ENCODE measurements around the gene ARHGAP32.

Gene ARHGAP32

GRCh38 chr11:129222158-129222557, 30.0 kb upstream of the ARHGAP32 start:
- Histone ChIP-seq H3K9me2 (replicated peaks; ENCODE audit: insufficient read depth, low read length) (no peaks in the 10 kb centered on the region), H3K36me3 (ENCODE audit: low read length) (no peaks in the 10 kb centered on the region), H3K4me3 (ENCODE audit: insufficient read depth, low read length, poor library complexity, severe bottlenecking) (no peak overlapping the region), H3K9ac (ENCODE audit: low read length) (no peak overlapping the region), H2AFZ (ENCODE audit: low read depth, low read length, severe bottlenecking) (no peak overlapping the region), H3K4me2 (ENCODE audit: low read depth, low read length, poor library complexity, severe bottlenecking) (no peak overlapping the region), H3F3A (ENCODE audit: insufficient read depth) (no peaks in the 10 kb centered on the region), H3K27ac (ENCODE audit: low read depth, low read length) (no peak overlapping the region), H3K9me3 (ENCODE audit: insufficient read depth, low read length) (no peaks in the 10 kb centered on the region), H3K27me3 (ENCODE audit: low read length) (no peaks in the 10 kb centered on the region), H3K79me2 (ENCODE audit: insufficient read depth, low read length) (no peaks in the 10 kb centered on the region), H4K20me1 (ENCODE audit: low read depth, low read length) (no peaks in the 10 kb centered on the region)
- TF ChIP-seq EZH2phosphoT487 (conservative IDR thresholded peaks at IDR 0.05; ENCODE audit: low read length) (no peak), CTCF (IDR thresholded peaks at IDR 0.05; ENCODE audit: insufficient read depth, low read length, poor library complexity, severe bottlenecking) (no peak)

GRCh38 chr11:129215506-129216245, 23.6 kb upstream of the ARHGAP32 start:
- Histone ChIP-seq H3K27ac (ENCODE audit: low read depth, low read length) (no peak overlapping the region), H2AFZ (ENCODE audit: low read depth, low read length, severe bottlenecking) (no peak overlapping the region), H3K4me3 (ENCODE audit: insufficient read depth, low read length, poor library complexity, severe bottlenecking) (no peak overlapping the region), H3K36me3 (ENCODE audit: low read length) (no peaks in the 10 kb centered on the region), H3K9ac (ENCODE audit: low read length) (no peak overlapping the region), H3K4me2 (ENCODE audit: low read depth, low read length, poor library complexity, severe bottlenecking) (no peak overlapping the region), H3K27me3 (ENCODE audit: low read length) (no peaks in the 10 kb centered on the region), H3K9me2 (replicated peaks; ENCODE audit: insufficient read depth, low read length) (no peaks in the 10 kb centered on the region), H3K9me3 (ENCODE audit: insufficient read depth, low read length) (no peaks in the 10 kb centered on the region), H3F3A (ENCODE audit: insufficient read depth) (no peaks in the 10 kb centered on the region), H3K79me2 (ENCODE audit: insufficient read depth, low read length) (no peaks in the 10 kb centered on the region), H4K20me1 (ENCODE audit: low read depth, low read length) (no peaks in the 10 kb centered on the region)
- TF ChIP-seq CTCF (IDR thresholded peaks at IDR 0.05; ENCODE audit: insufficient read depth, low read length, poor library complexity, severe bottlenecking) (no peak), EZH2phosphoT487 (conservative IDR thresholded peaks at IDR 0.05; ENCODE audit: low read length) (no peak)

- Histone ChIP-seq H3K4me3 (ENCODE audit: insufficient read depth, low read length, poor library complexity, severe bottlenecking) (no peak overlapping the region), H3K9ac (ENCODE audit: low read length) (no peak overlapping the region), H3K27ac (ENCODE audit: low read depth, low read length) (no peak overlapping the region), H3F3A (ENCODE audit: insufficient read depth) (no peaks in the 10 kb centered on the region), H3K4me2 (ENCODE audit: low read depth, low read length, poor library complexity, severe bottlenecking) (no peak overlapping the region), H3K9me2 (replicated peaks; ENCODE audit: insufficient read depth, low read length) (no peaks in the 10 kb centered on the region), H3K27me3 (ENCODE audit: low read length) (no peaks in the 10 kb centered on the region), H3K79me2 (ENCODE audit: insufficient read depth, low read length) (no peaks in the 10 kb centered on the region), H3K36me3 (ENCODE audit: low read length) (no peaks in the 10 kb centered on the region), H4K20me1 (ENCODE audit: low read depth, low read length) (no peaks in the 10 kb centered on the region), H2AFZ (ENCODE audit: low read depth, low read length, severe bottlenecking) (no peak overlapping the region), H3K9me3 (ENCODE audit: insufficient read depth, low read length) (no peaks in the 10 kb centered on the region)
- TF ChIP-seq EZH2phosphoT487 (conservative IDR thresholded peaks at IDR 0.05; ENCODE audit: low read length): no peak
- TF ChIP-seq CTCF (IDR thresholded peaks at IDR 0.05; ENCODE audit: insufficient read depth, low read length, poor library complexity, severe bottlenecking): no peak
Observed at GRCh38 chr11:129214710-129215295, 22.7 kb upstream of the ARHGAP32 start.
